Activated naive CD8-positive, alpha-beta T cell treated with anti-CD3 and anti-CD28 coated beads for 36 hours (primary cell): Measurements from ENCODE around the gene SEMA4B. TPM values are rescaled to one million over a fixed set of nuclear protein-coding genes. Genes with fewer than 3 reads are reported as not detected.
A peak's percentile ranks its signal among the peaks of the same experiment; 100 is the strongest.

Source experiments
- DNase-seq: peaks from one replicate; pipeline ENCODE4 v3.0.0; 2021
- H3K27ac Mint-ChIP-seq: one replicate; pipeline ENCODE4 v1.8.0; 2022; ENCODE audit warnings: mild to moderate bottlenecking, moderate library complexity, mixed read lengths
- H3K27me3 Mint-ChIP-seq: one replicate; pipeline ENCODE4 v1.8.0; 2022; ENCODE audit warnings: mild to moderate bottlenecking, mixed read lengths
- H3K36me3 Mint-ChIP-seq: one replicate; pipeline ENCODE4 v1.8.0; 2021; ENCODE audit warnings: mild to moderate bottlenecking, mixed read lengths
- H3K4me1 Mint-ChIP-seq: one replicate; pipeline ENCODE4 v1.8.0; 2021; ENCODE audit warnings: mixed read lengths
- H3K4me3 Mint-ChIP-seq: one replicate; pipeline ENCODE4 v1.8.0; 2022; ENCODE audit warnings: mild to moderate bottlenecking, moderate library complexity, mixed read lengths
- H3K9me3 Mint-ChIP-seq: one replicate; pipeline ENCODE4 v1.8.0; 2022; ENCODE audit warnings: mixed read lengths
- total RNA-seq, 2 experiments: library from RNA; stranded (reverse); gene quantifications; one replicate each; pipeline ENCODE4 v1.2.3, GENCODE V29; 2021

SEMA4B gene
- total RNA-seq, 2 experiments from 2014 or later, result 3.0 to 4.1 TPM

GRCh38 chr15:90209591-90209990 lies 8.5 kb downstream of the SEMA4B start:
- Mint-ChIP-seq H3K4me1 (peaks cover 18% of the 10 kb centered on the region), H3K36me3 (no peaks in the 10 kb centered on the region)

GRCh38 chr15:90210593-90210992 lies 9.5 kb downstream of the SEMA4B start:
- H3K9me3 Mint-ChIP-seq, result no peaks in the 10 kb centered on the region
- H3K4me3 Mint-ChIP-seq, result no peak overlapping the region
- peak overlapping the region; percentile 7 for H3K27ac Mint-ChIP-seq
- peaks cover 18% of the 10 kb centered on the region for H3K4me1 Mint-ChIP-seq
- no peaks in the 10 kb centered on the region for H3K36me3 Mint-ChIP-seq
- no peaks in the 10 kb centered on the region for H3K27me3 Mint-ChIP-seq
- DNase-seq, result no peak

More at GRCh38 chr15:90209591-90209990, 8.5 kb downstream of the SEMA4B start:
- Mint-ChIP-seq H3K9me3 (no peaks in the 10 kb centered on the region), H3K4me3 (no peak overlapping the region), H3K27me3 (no peaks in the 10 kb centered on the region), H3K27ac (no peak overlapping the region)
- DNase-seq, result no peak

DNA sequence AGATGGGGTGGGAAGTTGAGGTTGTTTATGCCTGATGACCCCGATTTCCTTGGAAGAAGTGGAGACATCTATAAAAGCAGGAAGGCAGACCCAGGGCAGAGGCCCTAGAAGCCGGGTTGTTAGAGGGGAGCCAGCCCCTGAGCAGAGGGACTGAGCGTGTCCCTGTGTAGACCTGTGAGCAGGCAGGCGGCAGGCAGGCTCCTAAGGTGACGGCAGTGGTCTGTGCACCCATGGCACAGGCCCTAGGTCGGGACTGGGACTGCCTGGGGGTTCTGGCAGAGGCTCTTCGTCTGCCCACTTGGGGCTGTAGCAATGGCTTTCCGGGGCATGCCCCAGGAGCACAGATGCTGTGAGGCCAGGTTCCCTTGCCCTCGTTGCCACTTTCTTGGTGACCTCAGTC lies 9.9 kb downstream of the SEMA4B start:
- H3K27ac Mint-ChIP-seq, result no peak overlapping the region
- DNase-seq, result no peak
- H3K4me3 Mint-ChIP-seq, result no peak overlapping the region
- H3K36me3 Mint-ChIP-seq, result no peaks in the 10 kb centered on the region
- H3K4me1 Mint-ChIP-seq, result peaks cover 18% of the 10 kb centered on the region
- H3K27me3 Mint-ChIP-seq, result no peaks in the 10 kb centered on the region
- H3K9me3 Mint-ChIP-seq, result no peaks in the 10 kb centered on the region

DNA sequence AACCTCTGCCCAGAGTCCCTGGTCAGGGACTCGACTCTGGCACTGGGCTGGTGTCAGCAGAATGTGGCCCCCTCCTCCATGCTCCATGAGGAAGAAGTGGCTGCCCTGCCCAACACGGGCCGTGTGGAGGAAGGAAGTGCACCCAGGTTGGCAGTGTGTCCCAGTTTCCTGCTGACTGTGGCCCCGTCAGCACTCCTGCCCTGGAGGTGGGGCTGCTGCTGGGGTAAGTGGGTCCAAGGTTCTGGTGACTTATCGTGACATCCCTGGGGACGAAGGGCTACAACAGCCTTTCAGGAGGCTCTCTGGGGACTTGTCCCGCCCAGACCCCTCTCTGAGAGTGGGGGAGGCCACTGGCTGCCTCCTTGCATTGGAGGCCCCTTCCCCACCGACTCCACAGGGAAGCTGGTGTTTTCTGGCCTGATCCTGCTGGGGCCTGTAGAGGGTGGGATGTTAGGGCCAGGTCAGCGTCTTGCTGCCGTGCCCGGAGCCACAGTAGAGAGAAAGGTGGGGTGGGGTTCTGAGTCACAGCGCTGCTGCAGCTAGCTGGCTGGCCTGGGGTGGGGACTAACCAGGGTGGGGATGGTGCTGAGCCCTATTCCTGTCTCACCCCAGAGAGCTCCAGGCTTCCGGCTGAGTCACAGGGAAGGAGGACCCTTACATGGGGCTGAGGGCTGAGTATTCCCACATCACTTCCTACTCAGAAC lies 10.5 kb downstream of the SEMA4B start:
- peaks cover 16% of the 10 kb centered on the region for H3K4me1 Mint-ChIP-seq
- H3K27ac Mint-ChIP-seq, result no peak overlapping the region
- no peaks in the 10 kb centered on the region for H3K36me3 Mint-ChIP-seq
- no peaks in the 10 kb centered on the region for H3K9me3 Mint-ChIP-seq
- no peak for DNase-seq
- no peak overlapping the region for H3K4me3 Mint-ChIP-seq
- no peaks in the 10 kb centered on the region for H3K27me3 Mint-ChIP-seq

GRCh38 chr15:90212221-90213098 lies 11.3 kb downstream of the SEMA4B start:
- H3K36me3 Mint-ChIP-seq, result no peaks in the 10 kb centered on the region
- H3K27me3 Mint-ChIP-seq, result no peaks in the 10 kb centered on the region
- H3K9me3 Mint-ChIP-seq, result no peaks in the 10 kb centered on the region
- DNase-seq, result no peak
- no peak overlapping the region for H3K27ac Mint-ChIP-seq
- H3K4me3 Mint-ChIP-seq, result no peak overlapping the region
- H3K4me1 Mint-ChIP-seq, result peaks cover 14% of the 10 kb centered on the region

GRCh38 chr15:90213122-90213817 lies 12.1 kb downstream of the SEMA4B start:
- H3K27ac Mint-ChIP-seq, result peak overlapping the region; percentile 54
- H3K4me1 Mint-ChIP-seq, result peaks cover 15% of the 10 kb centered on the region
- H3K4me3 Mint-ChIP-seq, result no peak overlapping the region
- no peak for DNase-seq
- no peaks in the 10 kb centered on the region for H3K36me3 Mint-ChIP-seq
- H3K9me3 Mint-ChIP-seq, result no peaks in the 10 kb centered on the region
- no peaks in the 10 kb centered on the region for H3K27me3 Mint-ChIP-seq

- no peaks in the 10 kb centered on the region for H3K36me3 Mint-ChIP-seq
- no peaks in the 10 kb centered on the region for H3K27me3 Mint-ChIP-seq
- H3K4me3 Mint-ChIP-seq, result no peak overlapping the region
- DNase-seq, result no peak
- no peak overlapping the region for H3K27ac Mint-ChIP-seq
- H3K4me1 Mint-ChIP-seq, result peaks cover 15% of the 10 kb centered on the region
- no peaks in the 10 kb centered on the region for H3K9me3 Mint-ChIP-seq
Observed at GRCh38 chr15:90213818-90214204, 12.7 kb downstream of the SEMA4B start.

DNA sequence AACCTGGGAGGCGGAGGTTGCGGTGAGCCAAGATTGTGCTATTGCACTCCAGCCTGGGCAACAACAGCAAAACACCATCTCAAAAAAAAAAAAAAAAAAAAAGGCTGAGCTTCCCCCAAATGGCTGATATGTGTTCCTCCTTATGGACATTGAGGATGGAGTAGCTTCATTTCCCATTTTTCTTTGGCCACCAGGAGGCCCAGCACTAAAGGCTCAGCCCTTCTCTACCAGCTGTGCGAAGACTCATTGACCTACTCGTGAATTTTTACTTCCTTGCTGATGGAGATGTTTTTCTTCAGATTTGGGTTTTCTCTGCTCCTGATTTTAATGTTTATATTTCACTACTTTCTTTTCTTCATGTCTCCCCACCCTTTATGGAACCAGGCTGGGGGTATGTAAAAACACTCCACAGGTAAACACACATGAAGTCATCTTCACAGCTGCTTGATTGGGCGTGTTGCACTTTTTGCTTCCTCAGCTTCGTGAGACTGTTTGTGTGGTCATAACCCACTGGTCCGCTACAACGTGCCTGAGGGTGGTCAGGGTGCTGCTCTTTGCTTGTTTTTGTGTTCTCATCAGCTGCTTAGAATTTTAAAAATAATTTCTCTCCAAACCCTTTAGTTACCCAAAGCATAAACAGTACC lies 13.5 kb downstream of the SEMA4B start:
- no peak for DNase-seq
- Mint-ChIP-seq H3K36me3 (no peaks in the 10 kb centered on the region), H3K4me3 (no peak overlapping the region), H3K4me1 (peaks cover 13% of the 10 kb centered on the region), H3K27ac (no peak overlapping the region), H3K9me3 (no peaks in the 10 kb centered on the region), H3K27me3 (no peaks in the 10 kb centered on the region)

DNA sequence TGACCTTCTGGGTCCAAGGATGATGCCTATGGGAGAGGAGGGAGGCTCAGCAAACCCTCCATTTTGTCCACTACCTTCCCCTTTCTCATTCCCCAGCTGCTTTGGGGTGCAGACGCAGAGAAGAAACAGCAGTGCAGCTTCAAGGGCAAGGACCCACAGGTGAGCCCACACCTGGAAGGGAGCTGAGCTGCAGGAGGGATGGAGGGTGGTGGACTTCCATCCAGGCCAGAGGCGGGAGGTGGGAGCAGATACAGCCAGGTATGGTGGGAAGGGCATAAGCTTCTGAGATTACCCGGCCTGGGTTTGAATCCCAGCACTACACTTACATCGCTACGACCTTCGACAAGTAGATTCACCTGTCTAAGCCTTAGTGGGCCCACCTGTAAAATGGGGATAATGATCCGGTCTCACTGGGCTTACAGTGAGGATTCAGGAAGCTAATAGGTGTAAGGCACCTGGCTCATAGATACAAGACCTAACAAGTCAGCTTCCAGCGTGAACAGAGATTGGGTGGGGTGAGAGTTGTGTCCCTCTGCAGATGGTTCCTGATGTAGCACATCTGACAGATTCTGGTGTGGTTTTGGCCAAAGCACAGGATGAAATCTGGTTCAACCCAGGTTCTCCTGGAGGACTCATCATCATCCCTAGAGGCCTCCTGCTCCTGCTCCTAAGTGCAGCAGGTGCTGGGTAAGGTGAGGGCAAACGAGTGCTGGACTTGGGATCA lies 16.7 kb downstream of the SEMA4B start:
- H3K27me3 Mint-ChIP-seq, result no peaks in the 10 kb centered on the region
- H3K27ac Mint-ChIP-seq, result no peak overlapping the region
- H3K4me3 Mint-ChIP-seq, result no peak overlapping the region
- no peaks in the 10 kb centered on the region for H3K9me3 Mint-ChIP-seq
- peaks cover 8% of the 10 kb centered on the region for H3K4me1 Mint-ChIP-seq
- no peaks in the 10 kb centered on the region for H3K36me3 Mint-ChIP-seq
- DNase-seq, result no peak

DNA sequence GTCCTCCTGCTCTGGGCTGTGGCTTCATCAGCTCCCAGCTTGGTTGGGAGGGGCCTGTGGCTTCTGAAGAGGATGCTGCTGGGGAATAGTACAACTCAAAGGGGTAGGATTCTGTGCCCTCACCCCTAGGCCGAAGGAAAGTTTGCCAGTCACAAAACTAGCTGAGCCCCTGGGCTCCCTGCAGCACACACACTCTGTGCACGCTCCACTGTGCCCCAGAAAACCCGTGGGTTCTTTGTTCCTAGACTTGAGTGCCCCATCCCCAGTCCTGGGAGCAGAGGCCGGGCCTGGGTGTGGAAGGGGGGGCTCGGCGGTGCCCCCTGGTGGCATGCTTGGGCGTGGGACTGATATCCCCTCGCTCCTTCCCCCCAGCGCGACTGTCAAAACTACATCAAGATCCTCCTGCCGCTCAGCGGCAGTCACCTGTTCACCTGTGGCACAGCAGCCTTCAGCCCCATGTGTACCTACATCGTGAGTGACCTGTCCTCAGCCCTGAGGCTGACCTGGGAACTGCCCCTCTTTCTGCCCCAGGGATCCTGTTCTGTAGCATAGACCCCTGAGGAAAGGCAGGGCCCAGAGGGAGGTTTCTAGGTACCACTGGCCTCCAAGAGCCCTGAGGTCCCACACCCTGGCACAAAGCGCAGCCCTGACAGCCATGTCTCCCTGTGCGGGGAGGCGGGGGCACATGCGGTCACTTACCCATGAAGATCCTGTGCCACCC lies 18.5 kb downstream of the SEMA4B start:
- peak; percentile 64 for DNase-seq
- H3K4me3 Mint-ChIP-seq, result no peak overlapping the region
- no peaks in the 10 kb centered on the region for H3K27me3 Mint-ChIP-seq
- peaks cover 3% of the 10 kb centered on the region for H3K4me1 Mint-ChIP-seq
- H3K27ac Mint-ChIP-seq, result no peak overlapping the region
- H3K9me3 Mint-ChIP-seq, result no peaks in the 10 kb centered on the region
- H3K36me3 Mint-ChIP-seq, result no peaks in the 10 kb centered on the region

DNA sequence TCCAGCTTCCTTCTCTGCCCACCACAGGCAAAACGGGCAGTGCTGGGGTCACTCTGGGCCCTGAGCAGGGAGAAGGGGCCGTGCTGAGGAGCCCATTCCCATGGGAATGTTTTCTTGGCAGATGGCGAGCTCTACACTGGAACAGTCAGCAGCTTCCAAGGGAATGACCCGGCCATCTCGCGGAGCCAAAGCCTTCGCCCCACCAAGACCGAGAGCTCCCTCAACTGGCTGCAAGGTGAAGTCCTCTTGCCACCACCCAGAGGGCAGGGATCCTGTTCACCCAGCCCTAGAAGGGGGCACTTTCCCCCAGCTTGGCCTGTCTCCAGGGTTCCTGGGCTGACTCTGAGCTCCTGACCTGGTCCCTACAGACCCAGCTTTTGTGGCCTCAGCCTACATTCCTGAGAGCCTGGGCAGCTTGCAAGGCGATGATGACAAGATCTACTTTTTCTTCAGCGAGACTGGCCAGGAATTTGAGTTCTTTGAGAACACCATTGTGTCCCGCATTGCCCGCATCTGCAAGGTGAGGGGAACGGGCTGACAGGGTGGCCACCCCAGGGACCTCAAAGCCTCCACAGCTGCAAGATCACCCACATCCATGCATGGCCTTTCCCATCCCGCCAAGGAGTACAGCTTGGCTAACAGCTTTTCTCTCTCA lies 20.2 kb downstream of the SEMA4B start:
- Mint-ChIP-seq H3K36me3 (no peaks in the 10 kb centered on the region), H3K27ac (no peak overlapping the region), H3K9me3 (no peaks in the 10 kb centered on the region), H3K4me3 (no peak overlapping the region), H3K4me1 (peaks cover 3% of the 10 kb centered on the region), H3K27me3 (no peaks in the 10 kb centered on the region)
- DNase-seq, result peak; percentile 34

- Mint-ChIP-seq H3K27me3 (no peaks in the 10 kb centered on the region), H3K9me3 (no peaks in the 10 kb centered on the region), H3K4me1 (peaks cover under 1% of the 10 kb centered on the region), H3K4me3 (no peak overlapping the region), H3K36me3 (no peaks in the 10 kb centered on the region), H3K27ac (no peak overlapping the region)
- no peak for DNase-seq
Observed at GRCh38 chr15:90222547-90222946, 21.4 kb downstream of the SEMA4B start.

- DNase-seq, result no peak
- Mint-ChIP-seq H3K9me3 (no peaks in the 10 kb centered on the region), H3K36me3 (no peaks in the 10 kb centered on the region), H3K27ac (no peak overlapping the region), H3K27me3 (no peaks in the 10 kb centered on the region), H3K4me1 (no peaks in the 10 kb centered on the region), H3K4me3 (no peak overlapping the region)
Observed at GRCh38 chr15:90223441-90224165, 22.5 kb downstream of the SEMA4B start.
